CD4-positive, alpha-beta T cell treated with Interleukin-4 for 4 hours (primary cell): ENCODE measurements around the gene CD160.
"Not testable (repeated sequence)": the region's sequence is repeated elsewhere in the genome, so short reads cannot be mapped to it uniquely, and the experiment has no call there.

Experiments used
- DNase-seq: peaks from one replicate; pipeline ENCODE4 v3.0.0-alpha.2; 2020

CD160 gene

GRCh38 chr1:145710291-145711027, 8.8 kb upstream of the CD160 start:
- DNase-seq = no peak

GRCh38 chr1:145711213-145711651, 8.1 kb upstream of the CD160 start:
- DNase-seq = no peak

- DNase-seq = no peak
Observed at GRCh38 chr1:145714524-145715111, 4.7 kb upstream of the CD160 start.

- no peak for DNase-seq
Observed at GRCh38 chr1:145716641-145717345, 2.5 kb upstream of the CD160 start.

- no peak for DNase-seq
Observed at GRCh38 chr1:145717833-145718232, 1.5 kb upstream of the CD160 start.

- not testable (repeated sequence) for DNase-seq
Observed at GRCh38 chr1:145718465-145718864, 834 bp upstream of the CD160 start.

- no peak for DNase-seq
Observed at GRCh38 chr1:145720556-145720877, 1.2 kb downstream of the CD160 start.

GRCh38 chr1:145720878-145721671, 1.8 kb downstream of the CD160 start:
- peak; percentile 56 for DNase-seq

GRCh38 chr1:145726193-145726592, 6.9 kb downstream of the CD160 start:
- not testable (repeated sequence) for DNase-seq

- no peak for DNase-seq
Observed at GRCh38 chr1:145729196-145729595, 9.9 kb downstream of the CD160 start.

- no peak for DNase-seq
Observed at GRCh38 chr1:145729666-145730436, 10.6 kb downstream of the CD160 start.

- no peak for DNase-seq
Observed at GRCh38 chr1:145730467-145730866, 11.2 kb downstream of the CD160 start.

GRCh38 chr1:145730900-145731299, 11.6 kb downstream of the CD160 start:
- no peak for DNase-seq

- no peak for DNase-seq
Observed at GRCh38 chr1:145736191-145736590, 16.9 kb downstream of the CD160 start.

- no peak for DNase-seq
Observed at GRCh38 chr1:145740269-145740668, 21.0 kb downstream of the CD160 start.

- no peak for DNase-seq
Observed at GRCh38 chr1:145747398-145748247, 28.3 kb downstream of the CD160 start.

- DNase-seq = no peak
Observed at GRCh38 chr1:145750426-145750825, 31.1 kb downstream of the CD160 start.

- DNase-seq = no peak
Observed at GRCh38 chr1:145751491-145752037, 32.3 kb downstream of the CD160 start.

- no peak for DNase-seq
Observed at GRCh38 chr1:145757420-145757819, 38.1 kb downstream of the CD160 start.

- DNase-seq = no peak
Observed at GRCh38 chr1:145758116-145758515, 38.8 kb downstream of the CD160 start.

GRCh38 chr1:145758575-145758974, 39.3 kb downstream of the CD160 start:
- DNase-seq = no peak
